ENCODE measurements around the gene TRAF4. TPM values are rescaled to one million over a fixed set of nuclear protein-coding genes. Genes with fewer than 3 reads are reported as not detected.
A peak's percentile ranks its signal among the peaks of the same experiment; 100 is the strongest.

TRAF4 gene
- total RNA-seq, 1 experiment from 2014 or later, result 104 TPM

- POLR2A ChIA-PET (ENCODE audit: unreplicated experiment), result no interaction called here
- Histone ChIP-seq H3K4me3 (ENCODE audit: low read length) (no peak overlapping the region), H3K27me3 (ENCODE audit: low read length) (no peaks in the 10 kb centered on the region), H3K27ac (ENCODE audit: low read length) (no peak overlapping the region), H3K4me1 (ENCODE audit: insufficient read depth, low read length) (peaks cover 16% of the 10 kb centered on the region), H4K20me1 (ENCODE audit: low read length) (peaks cover 13% of the 10 kb centered on the region; the same call in 1 of the 2 replicates), H3K79me2 (ENCODE audit: low read length) (peaks cover 25% of the 10 kb centered on the region), H3K36me3 (ENCODE audit: low read depth, low read length) (no peaks in the 10 kb centered on the region), H3F3A (ENCODE audit: low read length, unreplicated experiment) (no peaks in the 10 kb centered on the region), H3K9me2 (replicated peaks; ENCODE audit: low read length) (no peaks in the 10 kb centered on the region), H3K9ac (ENCODE audit: low read length) (no peak overlapping the region), H3K9me3 (ENCODE audit: low read length) (no peaks in the 10 kb centered on the region), H3K4me2 (ENCODE audit: low read length) (no peak overlapping the region), H2AFZ (ENCODE audit: low read length) (no peak overlapping the region)
- no peak for TF ChIP-seq EZH2 (IDR thresholded peaks at IDR 0.05; ENCODE audit: low read length, unreplicated experiment)
- TF ChIP-seq EZH2phosphoT487 (IDR thresholded peaks at IDR 0.05; ENCODE audit: borderline replicate concordance, low read length), result no peak
- no peak for TF ChIP-seq CTCF (conservative IDR thresholded peaks at IDR 0.05; ENCODE audit: low read depth, low read length)
- DNase-seq (no peak), ATAC-seq (no peak)
- intact Hi-C loops (cut with micrococcal nuclease), result no loop called here
- BruUV-seq (replicated peaks), result no TSS peak
- CTCF ChIA-PET, result no interaction called here
Observed at GRCh38 chr17:28741358-28742349, 2.2 kb upstream of the TRAF4 start.

DNA sequence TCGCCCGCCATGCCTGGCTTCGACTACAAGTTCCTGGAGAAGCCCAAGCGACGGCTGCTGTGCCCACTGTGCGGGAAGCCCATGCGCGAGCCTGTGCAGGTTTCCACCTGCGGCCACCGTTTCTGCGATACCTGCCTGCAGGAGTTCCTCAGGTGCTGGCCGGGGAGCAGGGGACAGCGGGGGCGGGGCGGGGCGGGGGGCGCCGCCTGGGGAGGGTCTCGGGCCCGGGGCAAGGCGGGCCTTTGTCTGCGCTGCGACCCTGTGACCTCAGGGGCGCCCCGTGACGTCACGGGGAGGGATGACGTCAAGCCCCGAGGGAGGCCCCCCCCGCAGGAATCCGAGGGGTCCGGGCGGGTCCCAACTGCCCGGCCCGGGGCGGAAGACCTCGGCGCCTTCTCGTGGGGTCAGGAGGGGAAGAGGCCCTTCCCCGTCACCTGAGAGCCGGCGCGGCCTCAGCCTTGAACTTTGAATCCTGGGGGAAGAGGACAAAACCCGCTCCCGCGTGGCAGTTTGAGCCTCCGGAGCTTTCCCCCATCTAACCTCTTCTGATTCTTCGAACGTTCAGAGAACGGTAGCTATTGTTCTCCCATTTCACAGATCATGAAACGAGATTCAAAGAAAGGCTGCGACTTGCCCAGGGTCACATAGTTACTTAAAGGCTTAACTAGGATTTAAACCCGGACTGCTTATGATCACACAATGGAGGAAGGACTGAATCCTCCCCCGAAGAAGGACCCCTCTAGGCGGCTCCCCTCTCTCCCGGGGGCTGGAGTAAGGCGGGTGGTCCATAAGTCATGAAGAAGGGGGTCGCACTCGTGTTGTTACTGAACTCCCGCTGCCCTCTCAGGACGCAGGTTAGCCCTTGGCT is 527 bp downstream of the TRAF4 start:
- ATAC-seq (no peak), DNase-seq (no peak)
- H3K9me2 ChIP-seq (replicated peaks; ENCODE audit: low read length), result no peaks in the 10 kb centered on the region
- intact Hi-C loops (cut with micrococcal nuclease), result no loop called here
- peaks cover 43% of the 10 kb centered on the region for H3K79me2 ChIP-seq (ENCODE audit: low read length)
- POLR2A ChIA-PET (ENCODE audit: unreplicated experiment), result no interaction called here
- H3K9me3 ChIP-seq (ENCODE audit: low read length), result no peaks in the 10 kb centered on the region
- H3K27ac ChIP-seq (ENCODE audit: low read length), result peak overlapping the region; percentile 99
- peak overlapping the region; percentile 95 for H3K9ac ChIP-seq (ENCODE audit: low read length)
- H3K4me3 ChIP-seq (ENCODE audit: low read length), result peak overlapping the region; percentile 89
- no peaks in the 10 kb centered on the region for H3F3A ChIP-seq (ENCODE audit: low read length, unreplicated experiment)
- peaks cover 21% of the 10 kb centered on the region for H4K20me1 ChIP-seq (ENCODE audit: low read length)
- no peaks in the 10 kb centered on the region for H3K27me3 ChIP-seq (ENCODE audit: low read length)
- no peak overlapping the region for H2AFZ ChIP-seq (ENCODE audit: low read length)
- H3K4me2 ChIP-seq (ENCODE audit: low read length), result peak overlapping the region; percentile 99
- peaks cover 19% of the 10 kb centered on the region for H3K36me3 ChIP-seq (ENCODE audit: low read depth, low read length)
- TF ChIP-seq CTCF (conservative IDR thresholded peaks at IDR 0.05; ENCODE audit: low read depth, low read length) (no peak), EZH2phosphoT487 (IDR thresholded peaks at IDR 0.05; ENCODE audit: borderline replicate concordance, low read length) (no peak), EZH2 (IDR thresholded peaks at IDR 0.05; ENCODE audit: low read length, unreplicated experiment) (no peak)
- BruUV-seq (replicated peaks), result TSS peak; percentile 72
- CTCF ChIA-PET, result interaction anchor here (1.4 to 2.8 kb wide), 3 partner anchors 16 to 25 kb away, joined by 6 to 14 read pairs (median 14); partner anchors contain the start of genes NEK8, RPL23A and TLCD1
- peaks cover 27% of the 10 kb centered on the region for H3K4me1 ChIP-seq (ENCODE audit: insufficient read depth, low read length)

All from PC-3 (cell line).